ENCODE data around the gene VANGL2.

- TF ChIP-seq CTCF (IDR thresholded peaks at IDR 0.05) (no peak), POLR2A (IDR thresholded peaks at IDR 0.05) (no peak)
Observed at GRCh38 chr1:160413716-160414115, 13.4 kb downstream of the VANGL2 start.
